ENCODE results near the gene FN3K.

Gene FN3K

DNA sequence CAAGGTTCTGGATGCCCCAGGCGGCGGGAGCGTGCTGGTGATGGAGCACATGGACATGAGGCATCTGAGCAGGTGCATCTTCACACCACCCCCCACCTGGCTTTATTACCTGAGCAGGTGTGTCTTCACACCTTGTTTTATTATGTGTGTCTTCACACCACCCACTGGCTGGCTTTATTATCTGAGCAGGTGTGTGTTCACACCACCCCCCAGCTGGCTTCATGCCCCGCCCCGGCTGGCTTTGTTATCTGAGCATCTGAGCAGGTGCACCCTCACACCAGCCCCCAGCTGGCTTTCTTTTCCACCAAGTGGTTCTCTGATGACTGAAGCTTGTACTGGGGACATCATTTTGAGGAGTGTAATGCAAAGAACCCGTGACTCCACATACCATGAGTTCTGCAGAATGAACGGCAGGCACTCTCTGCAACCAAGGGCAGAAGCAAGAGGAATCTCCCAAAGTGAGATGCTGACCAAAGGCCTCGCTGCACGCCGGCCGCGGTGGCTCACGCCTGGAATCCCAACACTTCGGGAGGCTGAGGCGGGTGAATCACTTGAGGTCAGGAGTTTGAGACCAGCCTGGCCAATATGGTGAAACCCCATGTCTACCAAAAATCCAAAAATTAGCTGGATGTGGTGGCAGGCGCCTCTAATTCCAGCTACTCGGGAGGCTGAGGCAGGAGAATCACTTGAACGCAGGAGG lies 16.3 kb upstream of the FN3K start:
- Histone ChIP-seq H3K27me3 (ENCODE audit: control insufficient read depth, insufficient read depth, low read length) (no peaks in the 10 kb centered on the region), H3K27ac (ENCODE audit: low read length) (no peak overlapping the region), H3K36me3 (ENCODE audit: control insufficient read depth, insufficient read depth, low read length) (peaks cover 7% of the 10 kb centered on the region; the same call in 1 of the 2 replicates), H3K4me1 (ENCODE audit: control insufficient read depth, insufficient read depth, low read length) (no peaks in the 10 kb centered on the region), H3K4me3 (ENCODE audit: low read length) (no peak overlapping the region), H3K9me3 (ENCODE audit: control insufficient read depth, insufficient read depth, low read length) (no peaks in the 10 kb centered on the region)
- DNase-seq (ENCODE audit: low read depth, low spot score) = no peak
- no CpG with 5 or more reads among the region's 18 CpGs for WGBS (ENCODE audit: insufficient coverage, insufficient read length)

DNA sequence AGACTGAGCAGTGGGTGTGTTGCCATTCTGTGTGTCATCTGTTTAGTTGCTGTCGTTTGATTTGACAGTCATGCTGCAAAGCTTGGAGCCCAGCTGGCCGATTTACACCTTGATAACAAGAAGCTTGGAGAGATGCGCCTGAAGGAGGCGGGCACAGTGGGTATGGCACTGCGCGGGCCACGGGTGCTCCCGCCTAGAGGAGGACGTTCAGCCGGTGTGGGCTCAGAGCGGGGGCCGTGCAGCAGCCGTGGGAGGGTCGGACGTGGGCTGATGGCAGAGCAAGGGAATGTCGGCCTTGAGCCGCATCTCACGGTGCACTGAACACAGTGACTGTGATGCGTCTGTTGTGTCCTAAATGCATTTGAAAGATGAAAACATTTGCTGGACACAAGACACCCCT lies 15.2 kb upstream of the FN3K start:
- Histone ChIP-seq H3K36me3 (ENCODE audit: control insufficient read depth, insufficient read depth, low read length) (peaks cover 7% of the 10 kb centered on the region; the same call in 1 of the 2 replicates), H3K27me3 (ENCODE audit: control insufficient read depth, insufficient read depth, low read length) (no peaks in the 10 kb centered on the region), H3K4me3 (ENCODE audit: low read length) (no peak overlapping the region), H3K4me1 (ENCODE audit: control insufficient read depth, insufficient read depth, low read length) (no peaks in the 10 kb centered on the region), H3K9me3 (ENCODE audit: control insufficient read depth, insufficient read depth, low read length) (no peaks in the 10 kb centered on the region), H3K27ac (ENCODE audit: low read length) (no peak overlapping the region)
- no CpG with 5 or more reads among the region's 19 CpGs for WGBS (ENCODE audit: insufficient coverage, insufficient read length)
- DNase-seq (ENCODE audit: low read depth, low spot score) = no peak

GRCh38 chr17:82722341-82723013 lies 12.9 kb upstream of the FN3K start:
- H3K4me1 ChIP-seq (ENCODE audit: control insufficient read depth, insufficient read depth, low read length) = no peaks in the 10 kb centered on the region
- H3K4me3 ChIP-seq (ENCODE audit: low read length) = no peak overlapping the region
- no peak overlapping the region for H3K27ac ChIP-seq (ENCODE audit: low read length)
- no peak for DNase-seq (ENCODE audit: low read depth, low spot score)
- no CpG with 5 or more reads among the region's 19 CpGs for WGBS (ENCODE audit: insufficient coverage, insufficient read length)
- peaks cover 11% of the 10 kb centered on the region; the same call in 1 of the 2 replicates for H3K36me3 ChIP-seq (ENCODE audit: control insufficient read depth, insufficient read depth, low read length)
- no peaks in the 10 kb centered on the region for H3K27me3 ChIP-seq (ENCODE audit: control insufficient read depth, insufficient read depth, low read length)
- H3K9me3 ChIP-seq (ENCODE audit: control insufficient read depth, insufficient read depth, low read length) = no peaks in the 10 kb centered on the region

DNA sequence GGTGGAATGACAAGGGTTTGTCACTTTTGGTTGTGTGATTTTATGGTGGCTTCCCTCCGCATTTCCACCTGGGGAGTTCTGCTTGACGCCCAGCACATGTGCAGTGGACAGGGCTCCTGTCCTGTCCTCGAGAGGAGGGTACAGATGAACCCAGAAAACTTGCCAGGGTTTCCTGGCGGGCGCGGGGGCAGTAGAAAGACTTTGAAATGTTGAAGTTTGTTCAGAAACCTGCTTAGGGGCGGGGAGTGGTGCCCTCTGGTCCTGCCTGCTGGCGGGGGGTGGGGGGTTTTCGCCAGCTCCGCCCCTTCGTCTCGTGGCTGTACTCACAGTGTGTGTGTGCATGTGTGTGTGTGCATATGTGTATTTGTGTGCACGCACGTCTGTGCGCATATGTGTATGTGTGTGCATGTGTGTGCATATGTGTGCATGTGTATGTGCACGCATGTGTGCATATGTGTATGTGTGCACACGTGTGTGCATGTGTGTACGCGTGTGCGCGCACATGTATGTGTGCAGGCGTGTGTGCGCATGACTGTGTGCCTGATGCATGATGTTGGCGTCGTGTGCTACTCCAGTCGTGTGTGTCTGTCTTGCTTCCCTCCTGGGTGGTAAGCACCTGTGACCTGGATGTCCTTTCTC lies 12.1 kb upstream of the FN3K start:
- no peak for DNase-seq (ENCODE audit: low read depth, low spot score)
- no CpG with 5 or more reads among the region's 26 CpGs for WGBS (ENCODE audit: insufficient coverage, insufficient read length)

GRCh38 chr17:82726427-82726826 lies 9.0 kb upstream of the FN3K start:
- H3K9me3 ChIP-seq (ENCODE audit: control insufficient read depth, insufficient read depth, low read length) = no peaks in the 10 kb centered on the region
- no peak for DNase-seq (ENCODE audit: low read depth, low spot score)
- H3K4me1 ChIP-seq (ENCODE audit: control insufficient read depth, insufficient read depth, low read length) = no peaks in the 10 kb centered on the region
- no peak overlapping the region for H3K4me3 ChIP-seq (ENCODE audit: low read length)
- no peaks in the 10 kb centered on the region for H3K27me3 ChIP-seq (ENCODE audit: control insufficient read depth, insufficient read depth, low read length)
- peaks cover 9% of the 10 kb centered on the region for H3K36me3 ChIP-seq (ENCODE audit: control insufficient read depth, insufficient read depth, low read length)
- no CpG with 5 or more reads among the region's 10 CpGs for WGBS (ENCODE audit: insufficient coverage, insufficient read length)
- no peak overlapping the region for H3K27ac ChIP-seq (ENCODE audit: low read length)

More for the DNA sequence above, 12.1 kb upstream of the FN3K start:
- no peak overlapping the region for H3K4me3 ChIP-seq (ENCODE audit: low read length)
- H3K36me3 ChIP-seq (ENCODE audit: control insufficient read depth, insufficient read depth, low read length) = peaks cover 11% of the 10 kb centered on the region; the same call in 1 of the 2 replicates
- no peak overlapping the region for H3K27ac ChIP-seq (ENCODE audit: low read length)
- H3K27me3 ChIP-seq (ENCODE audit: control insufficient read depth, insufficient read depth, low read length) = no peaks in the 10 kb centered on the region
- no peaks in the 10 kb centered on the region for H3K4me1 ChIP-seq (ENCODE audit: control insufficient read depth, insufficient read depth, low read length)
- H3K9me3 ChIP-seq (ENCODE audit: control insufficient read depth, insufficient read depth, low read length) = no peaks in the 10 kb centered on the region

GRCh38 chr17:82729479-82730260 lies 5.7 kb upstream of the FN3K start:
- WGBS (ENCODE audit: insufficient coverage, insufficient read length) = no CpG with 5 or more reads among the region's 48 CpGs
- Histone ChIP-seq H3K36me3 (ENCODE audit: control insufficient read depth, insufficient read depth, low read length) (peaks cover 4% of the 10 kb centered on the region), H3K4me1 (ENCODE audit: control insufficient read depth, insufficient read depth, low read length) (no peaks in the 10 kb centered on the region), H3K9me3 (ENCODE audit: control insufficient read depth, insufficient read depth, low read length) (no peaks in the 10 kb centered on the region), H3K27me3 (ENCODE audit: control insufficient read depth, insufficient read depth, low read length) (no peaks in the 10 kb centered on the region), H3K27ac (ENCODE audit: low read length) (no peak overlapping the region), H3K4me3 (ENCODE audit: low read length) (no peak overlapping the region)
- no peak for DNase-seq (ENCODE audit: low read depth, low spot score)

GRCh38 chr17:82732118-82732743 lies 3.2 kb upstream of the FN3K start:
- Histone ChIP-seq H3K4me3 (ENCODE audit: low read length) (no peak overlapping the region), H3K9me3 (ENCODE audit: control insufficient read depth, insufficient read depth, low read length) (no peaks in the 10 kb centered on the region), H3K27me3 (ENCODE audit: control insufficient read depth, insufficient read depth, low read length) (no peaks in the 10 kb centered on the region), H3K36me3 (ENCODE audit: control insufficient read depth, insufficient read depth, low read length) (no peaks in the 10 kb centered on the region; the same call in 1 of the 2 replicates), H3K27ac (ENCODE audit: low read length) (no peak overlapping the region), H3K4me1 (ENCODE audit: control insufficient read depth, insufficient read depth, low read length) (peaks cover 1% of the 10 kb centered on the region; the same call in 1 of the 2 replicates)
- no peak for DNase-seq (ENCODE audit: low read depth, low spot score)
- WGBS (ENCODE audit: insufficient coverage, insufficient read length) = no CpG with 5 or more reads among the region's 13 CpGs

GRCh38 chr17:82736511-82737185 lies 1.2 kb downstream of the FN3K start:
- no peaks in the 10 kb centered on the region for H3K9me3 ChIP-seq (ENCODE audit: control insufficient read depth, insufficient read depth, low read length)
- H3K27ac ChIP-seq (ENCODE audit: low read length) = no peak overlapping the region
- no peak for DNase-seq (ENCODE audit: low read depth, low spot score)
- H3K36me3 ChIP-seq (ENCODE audit: control insufficient read depth, insufficient read depth, low read length) = peaks cover 7% of the 10 kb centered on the region; the same call in 1 of the 2 replicates
- peaks cover 1% of the 10 kb centered on the region; the same call in 1 of the 2 replicates for H3K4me1 ChIP-seq (ENCODE audit: control insufficient read depth, insufficient read depth, low read length)
- no peak overlapping the region for H3K4me3 ChIP-seq (ENCODE audit: low read length)
- H3K27me3 ChIP-seq (ENCODE audit: control insufficient read depth, insufficient read depth, low read length) = no peaks in the 10 kb centered on the region
- no CpG with 5 or more reads among the region's 18 CpGs for WGBS (ENCODE audit: insufficient coverage, insufficient read length)

GRCh38 chr17:82737967-82738877 lies 2.8 kb downstream of the FN3K start:
- Histone ChIP-seq H3K36me3 (ENCODE audit: control insufficient read depth, insufficient read depth, low read length) (peaks cover 7% of the 10 kb centered on the region; the same call in 1 of the 2 replicates), H3K27ac (ENCODE audit: low read length) (no peak overlapping the region)
- WGBS (ENCODE audit: insufficient coverage, insufficient read length) = no CpG with 5 or more reads among the region's 26 CpGs

More at GRCh38 chr17:82737967-82738877, 2.8 kb downstream of the FN3K start:
- no peak for DNase-seq (ENCODE audit: low read depth, low spot score)
- Histone ChIP-seq H3K4me1 (ENCODE audit: control insufficient read depth, insufficient read depth, low read length) (peaks cover 1% of the 10 kb centered on the region), H3K4me3 (ENCODE audit: low read length) (no peak overlapping the region), H3K27me3 (ENCODE audit: control insufficient read depth, insufficient read depth, low read length) (no peaks in the 10 kb centered on the region), H3K9me3 (ENCODE audit: control insufficient read depth, insufficient read depth, low read length) (no peaks in the 10 kb centered on the region)
